HG03095 (cell line): ENCODE measurements around the gene PDE6H.
A peak's percentile ranks its signal among the peaks of the same experiment; 100 is the strongest.

ENCODE experiments used
- ATAC-seq: cut with Tn5 transposase; IDR thresholded peaks from one replicate; pipeline ENCODE4 v1.9.1; 2021; ENCODE audit warnings: moderate library complexity; ENCODE audit not compliant: unreplicated experiment

Gene PDE6H

DNA sequence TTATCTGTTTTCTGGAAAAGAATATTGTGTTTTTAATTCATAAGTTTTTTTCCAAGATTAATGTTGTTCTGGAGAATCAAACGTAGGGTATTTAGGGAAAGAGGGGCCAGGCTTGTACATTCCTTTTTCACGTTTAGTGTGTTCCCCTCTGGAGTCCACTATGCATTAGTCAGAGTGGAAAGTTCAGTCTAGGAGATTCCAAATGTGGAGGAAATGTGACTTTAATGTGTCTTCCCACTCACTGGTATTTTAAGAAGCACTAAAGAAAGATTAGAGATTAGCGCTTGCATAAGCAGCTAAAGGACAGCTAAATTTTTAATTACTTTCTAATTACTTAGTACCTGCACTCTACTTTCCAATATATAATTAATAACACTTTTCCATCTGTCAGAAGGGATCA is 4.4 kb upstream of the PDE6H start:
- ATAC-seq, result no peak

DNA sequence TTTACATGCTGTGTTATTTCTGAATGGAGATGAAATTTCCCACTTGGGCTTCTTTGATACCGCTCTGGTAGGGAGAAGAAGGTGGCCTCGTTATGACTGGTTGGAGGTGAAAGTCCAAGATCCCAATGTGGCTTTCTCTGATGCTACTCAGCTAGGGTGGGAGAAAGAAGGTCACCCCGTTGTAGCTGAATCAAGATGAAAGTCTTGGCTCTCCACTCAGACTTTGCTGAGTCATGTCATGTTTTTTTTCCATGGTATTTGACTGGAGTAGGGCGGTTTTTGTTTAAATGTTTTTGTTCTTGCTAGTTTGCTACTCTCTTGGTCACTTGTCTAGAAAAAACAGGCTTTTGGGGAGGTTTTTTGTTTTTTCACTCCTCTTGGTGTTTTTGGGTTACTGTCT is 2.4 kb upstream of the PDE6H start:
- ATAC-seq, result no peak

GRCh38 chr12:14974633-14975032 is 1.8 kb downstream of the PDE6H start:
- ATAC-seq, result no peak

GRCh38 chr12:14975457-14975856 is 2.6 kb downstream of the PDE6H start:
- ATAC-seq, result no peak

GRCh38 chr12:14976658-14977057 is 3.8 kb downstream of the PDE6H start:
- no peak for ATAC-seq

DNA sequence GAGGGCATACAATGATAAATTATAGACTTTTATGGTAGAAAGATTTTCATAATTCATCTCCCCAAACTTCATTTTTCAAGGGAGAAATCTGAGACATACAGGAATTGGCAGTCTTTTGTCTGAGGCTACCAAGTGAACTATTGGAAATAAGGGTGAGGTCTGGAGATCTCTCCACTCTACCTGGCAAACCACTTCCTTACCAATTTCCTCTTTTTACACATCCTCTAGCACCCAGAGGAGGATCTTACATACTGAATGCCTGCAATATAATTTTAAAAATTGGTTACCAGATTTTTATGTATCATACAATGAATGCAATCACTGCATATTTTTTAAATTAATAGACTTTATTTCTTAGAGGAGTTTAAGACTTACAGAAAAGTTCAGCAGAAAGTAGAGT is 6.6 kb downstream of the PDE6H start:
- no peak for ATAC-seq

DNA sequence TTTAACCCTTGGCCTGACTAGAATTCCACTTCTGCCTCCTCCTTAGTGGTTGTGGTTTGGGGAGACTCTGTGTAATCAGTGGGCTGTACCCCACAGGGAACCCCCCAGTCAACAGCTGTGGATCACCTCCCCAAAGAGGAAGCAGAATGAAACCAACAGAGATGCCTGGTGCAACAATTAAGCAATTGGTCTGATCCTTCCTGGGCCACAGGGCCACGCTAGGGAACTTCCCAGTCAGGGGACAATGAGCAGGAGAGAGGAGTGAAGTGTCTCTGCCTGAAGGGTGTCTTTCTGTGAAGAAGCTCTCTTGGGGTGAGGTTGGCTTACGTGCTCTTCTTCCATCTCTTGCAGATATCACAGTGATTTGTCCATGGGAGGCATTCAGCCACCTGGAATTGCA is 8.2 kb downstream of the PDE6H start:
- no peak for ATAC-seq

DNA sequence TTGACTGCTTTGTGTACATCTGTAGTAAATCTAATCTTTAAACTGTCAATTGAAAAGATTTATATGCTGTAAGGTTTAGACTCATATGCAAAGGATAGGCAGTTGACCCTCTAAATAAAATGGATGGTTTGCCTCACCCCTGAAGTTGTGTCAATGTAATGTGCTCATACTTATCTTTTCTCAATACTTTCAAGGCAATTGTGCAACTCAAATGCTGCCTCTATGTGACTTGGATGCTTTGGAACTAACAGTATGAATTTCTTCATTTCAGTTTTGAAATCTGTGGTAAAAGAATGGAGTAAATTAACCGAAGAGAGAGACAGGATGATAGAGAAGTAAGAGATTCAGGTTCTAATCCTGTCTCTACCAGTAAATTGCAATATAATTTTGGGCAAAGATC is 9.7 kb downstream of the PDE6H start:
- no peak for ATAC-seq

GRCh38 chr12:14982991-14983390 is 10.1 kb downstream of the PDE6H start:
- peak; percentile 48 for ATAC-seq

DNA sequence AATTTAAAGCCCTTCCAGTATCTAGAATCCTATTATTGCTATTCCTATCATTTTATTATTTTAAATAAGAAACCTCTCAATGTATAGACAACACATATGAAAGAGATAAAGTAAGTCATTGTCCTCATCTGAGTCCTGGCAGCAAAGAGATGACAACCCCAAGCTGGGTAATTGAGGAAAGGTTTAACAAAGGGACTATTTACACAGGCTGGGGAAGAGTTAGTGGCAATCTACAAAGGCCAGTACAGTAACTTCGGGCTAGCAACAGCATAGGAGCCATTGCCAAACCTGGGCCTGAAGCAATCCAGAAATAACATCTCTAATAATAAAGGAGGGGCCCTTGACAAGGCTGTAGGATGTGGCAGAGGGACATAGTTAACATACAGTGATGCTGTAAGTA is 11.2 kb downstream of the PDE6H start:
- no peak for ATAC-seq

- ATAC-seq, result no peak
These were observed 12.0 kb downstream of the PDE6H start for GRCh38 chr12:14984766-14985285.

GRCh38 chr12:14986449-14986848 is 13.6 kb downstream of the PDE6H start:
- ATAC-seq, result no peak

DNA sequence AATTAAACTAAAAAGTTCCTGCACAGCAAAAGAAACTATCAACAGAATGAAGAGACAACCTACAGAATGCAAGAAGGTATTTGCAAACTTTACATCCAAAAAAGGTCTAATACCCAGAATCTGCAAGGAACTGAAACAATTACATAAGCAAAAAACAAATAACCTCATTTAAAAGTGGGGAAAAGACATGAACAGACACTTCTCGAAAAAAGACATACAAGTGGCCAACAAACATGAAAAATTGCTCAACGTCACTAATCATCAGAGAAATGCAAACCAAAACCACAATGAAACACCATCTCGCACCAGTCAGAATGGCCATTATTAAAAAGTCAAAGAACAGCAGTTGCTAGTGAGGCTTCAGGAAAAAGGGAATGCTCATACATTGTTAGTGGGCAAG is 15.2 kb downstream of the PDE6H start:
- ATAC-seq, result no peak

DNA sequence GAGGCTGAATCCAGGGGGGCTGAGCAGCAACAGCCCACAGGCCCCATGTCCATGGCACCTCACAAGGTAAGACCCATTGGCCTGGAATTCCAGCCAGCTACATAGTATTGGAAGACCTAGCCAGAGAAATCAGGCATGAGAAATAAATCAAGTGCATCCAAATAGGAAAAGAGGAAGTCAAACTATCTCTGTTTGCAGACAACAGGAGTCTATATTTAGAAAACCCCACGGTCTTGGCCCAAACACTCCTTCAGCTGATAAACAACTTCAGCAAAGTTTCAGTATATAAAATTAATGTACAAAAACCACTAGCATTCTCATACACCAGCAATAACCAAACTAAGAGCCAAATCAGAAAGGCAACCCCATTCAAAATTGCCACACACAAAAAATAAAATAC is 16.9 kb downstream of the PDE6H start:
- peak; percentile 54 for ATAC-seq

GRCh38 chr12:14991069-14991468 is 18.2 kb downstream of the PDE6H start:
- ATAC-seq, result no peak

GRCh38 chr12:14992673-14993072 is 19.8 kb downstream of the PDE6H start:
- no peak for ATAC-seq

DNA sequence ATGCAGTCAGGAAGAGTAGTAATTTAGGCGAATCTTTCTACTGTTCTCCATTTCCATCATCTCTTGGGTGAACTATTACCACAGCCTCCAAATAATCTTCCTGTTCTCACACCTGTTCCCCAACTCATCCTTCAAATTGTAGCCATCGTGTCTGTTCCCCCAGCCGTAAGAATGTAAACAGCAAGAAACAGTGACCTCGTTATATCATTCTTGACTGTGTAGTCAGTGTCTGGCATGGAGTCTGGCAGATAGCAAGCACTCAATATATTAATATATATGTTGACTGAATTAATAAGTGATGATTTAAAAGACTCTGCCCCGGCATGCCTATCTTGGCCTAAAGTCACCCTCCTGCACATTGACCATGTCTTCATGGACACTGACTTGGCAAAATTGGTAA is 20.3 kb downstream of the PDE6H start:
- no peak for ATAC-seq

DNA sequence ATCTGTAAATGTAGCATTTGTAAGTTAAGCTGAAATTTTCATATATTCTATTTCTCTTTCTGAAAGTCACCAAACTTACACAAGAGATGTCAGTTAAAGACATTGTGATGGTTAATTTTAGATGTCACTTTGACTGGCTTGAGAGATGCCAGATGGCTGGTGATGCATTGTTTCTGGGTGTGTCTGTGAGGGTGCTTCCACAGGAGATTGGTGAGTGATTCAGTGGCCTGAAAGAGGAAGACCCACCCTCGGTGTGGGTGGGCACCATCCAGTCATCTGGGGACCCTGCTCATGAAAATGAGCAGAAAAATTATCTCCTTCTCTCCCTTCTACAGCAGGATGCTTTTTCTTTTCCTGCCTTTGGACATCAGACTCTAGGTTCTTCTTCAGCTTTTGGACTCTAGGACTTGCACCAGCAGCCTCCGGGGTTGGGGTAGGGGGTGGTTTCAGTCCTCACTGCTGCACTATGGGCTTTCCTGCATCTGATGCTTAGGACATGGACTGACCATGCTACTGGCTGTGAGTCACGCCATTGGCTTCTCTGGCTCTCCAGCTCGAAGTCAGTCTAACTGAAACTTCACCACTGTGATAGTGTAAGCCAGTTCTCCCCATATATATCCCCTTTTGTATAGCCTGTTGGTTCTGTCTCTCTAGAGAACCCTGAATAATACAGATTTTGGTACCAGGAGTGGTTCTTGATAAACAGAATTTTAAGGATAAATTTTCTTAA is 20.9 kb downstream of the PDE6H start:
- no peak for ATAC-seq

GRCh38 chr12:14994610-14995009 is 21.8 kb downstream of the PDE6H start:
- no peak for ATAC-seq

DNA sequence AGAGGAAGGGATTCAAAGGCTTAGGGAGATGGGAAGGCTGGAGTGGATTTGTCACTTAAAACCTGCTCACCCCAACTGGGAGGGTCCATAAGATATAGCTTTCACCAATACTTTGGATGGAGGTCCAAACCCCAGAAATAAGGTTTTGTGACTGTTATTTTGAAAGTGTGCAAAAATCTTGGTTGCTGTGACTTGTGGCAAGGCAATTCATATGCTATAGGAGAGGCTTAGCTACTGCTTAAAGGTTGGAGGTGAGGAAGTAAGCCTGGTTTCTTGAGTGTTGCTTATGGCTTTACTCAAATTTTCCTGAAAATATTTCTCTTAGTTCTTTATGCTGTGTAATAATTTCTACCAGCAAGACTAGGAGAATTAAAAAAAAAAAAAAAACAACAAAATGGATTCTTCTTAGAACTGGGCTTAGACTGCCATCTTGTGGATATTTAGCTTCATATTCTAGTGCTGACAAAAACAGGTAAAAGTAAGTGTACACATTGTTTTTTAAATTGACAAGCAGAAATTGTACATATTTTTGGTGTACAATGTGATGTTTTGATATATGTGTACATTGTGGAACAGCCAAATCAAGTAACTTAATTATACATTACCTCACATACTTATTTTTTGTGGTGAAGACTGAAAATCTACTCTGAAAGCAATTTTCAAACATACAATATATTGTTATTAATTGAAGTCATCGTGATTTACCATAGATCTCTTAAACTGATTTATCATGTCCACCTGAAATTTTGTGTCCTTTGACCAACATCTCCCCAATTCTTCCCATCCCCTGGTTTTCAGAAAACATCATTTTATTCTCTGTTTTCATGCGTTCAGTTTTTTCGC is 23.0 kb downstream of the PDE6H start:
- ATAC-seq, result no peak

DNA sequence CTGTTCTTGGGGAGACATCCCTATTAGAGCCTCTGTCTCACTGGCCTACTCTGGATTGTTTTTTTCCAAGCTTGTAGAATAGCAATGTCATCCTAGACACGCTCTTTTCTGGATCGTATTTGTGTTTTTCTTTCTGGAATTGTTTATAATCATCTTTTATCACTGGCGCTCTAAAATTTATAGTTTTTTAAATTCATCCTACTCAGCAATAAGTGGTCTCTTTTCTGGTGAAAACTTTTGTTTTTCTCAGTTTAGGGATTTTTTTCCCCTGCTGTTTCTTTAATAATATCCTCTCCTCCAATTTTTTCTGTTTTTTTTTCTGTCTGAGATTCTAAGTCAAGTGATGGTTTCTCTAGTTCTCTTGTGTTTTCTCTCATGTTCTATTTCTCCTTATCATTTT is 25.2 kb downstream of the PDE6H start:
- ATAC-seq, result no peak

DNA sequence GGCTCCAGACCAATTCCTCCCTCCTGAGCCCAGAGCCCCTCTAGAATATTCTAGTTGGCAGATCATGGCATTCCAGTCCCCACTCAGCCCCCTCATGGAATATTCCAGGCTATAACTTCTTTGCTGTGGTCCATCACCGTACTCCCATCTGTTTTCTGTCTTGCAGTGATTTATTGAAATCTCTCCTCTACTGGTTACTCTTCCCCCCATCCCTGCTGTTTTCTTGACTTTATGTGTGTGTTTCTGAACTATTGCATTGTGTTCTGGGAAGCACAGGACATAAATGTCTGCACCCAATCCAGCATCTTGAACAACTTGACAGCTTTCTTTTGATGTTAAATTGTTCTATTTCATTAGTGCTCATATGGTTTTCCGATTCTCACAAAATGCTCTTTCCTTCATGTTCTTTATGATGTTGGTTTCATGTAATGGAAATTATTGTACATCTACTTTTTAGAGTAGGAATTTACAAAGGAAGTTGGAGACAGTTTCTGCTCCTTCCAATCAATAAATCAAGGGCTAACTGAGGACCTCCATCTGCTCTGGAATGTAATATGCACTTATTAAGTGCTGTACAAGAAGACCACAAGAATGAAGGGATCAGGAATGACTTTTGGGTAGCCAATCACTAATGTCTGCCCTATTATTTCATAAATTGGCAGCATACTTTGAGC is 26.3 kb downstream of the PDE6H start:
- ATAC-seq, result no peak
